GM23248 (cell line): Measurements from ENCODE around the gene CST11. TPM values are rescaled to one million over a fixed set of nuclear protein-coding genes. Genes with fewer than 3 reads are reported as not detected.

Source experiments
- DNase-seq: peaks from one replicate; pipeline ENCODE4 v3.0.0-alpha.2; 2015
- H2AFZ ChIP-seq: fragments of 200-600 bp; sonication (generic); 2 replicates; pipeline ENCODE4 v1.6.1; 2016; ENCODE audit warnings: antibody characterized with exemption
- H3F3A ChIP-seq: fragments of 200-600 bp; sonication (generic); 2 replicates; pipeline ENCODE4 v1.6.1; 2016; ENCODE audit warnings: mild to moderate bottlenecking, antibody characterized with exemption, mixed run types; ENCODE audit not compliant: insufficient read depth
- H3K27ac ChIP-seq: fragments of 200-600 bp; sonication (generic); 2 replicates; pipeline ENCODE4 v1.5.1; 2016; ENCODE audit warnings: mild to moderate bottlenecking
- H3K27me3 ChIP-seq: fragments of 200-600 bp; sonication (generic); replicated peaks from 2 replicates; pipeline ENCODE4 v1.6.1; 2016; ENCODE audit warnings: mild to moderate bottlenecking; ENCODE audit not compliant: insufficient read depth
- H3K36me3 ChIP-seq: fragments of 200-600 bp; sonication (generic); 2 replicates; pipeline ENCODE4 v1.6.1; 2016; ENCODE audit warnings: low read depth, mild to moderate bottlenecking
- H3K4me1 ChIP-seq: fragments of 200-600 bp; sonication (generic); 2 replicates; pipeline ENCODE4 v1.6.1; 2016; ENCODE audit warnings: mild to moderate bottlenecking; ENCODE audit not compliant: insufficient read depth
- H3K4me2 ChIP-seq: fragments of 200-600 bp; sonication (generic); one replicate; pipeline ENCODE4 v1.6.1; 2016; ENCODE audit warnings: mild to moderate bottlenecking; ENCODE audit not compliant: unreplicated experiment
- H3K4me3 ChIP-seq: fragments of 200-600 bp; sonication (generic); 2 replicates; pipeline ENCODE4 v1.5.1; 2016; ENCODE audit warnings: mild to moderate bottlenecking
- H3K79me2 ChIP-seq: fragments of 200-600 bp; sonication (generic); 2 replicates; pipeline ENCODE4 v1.6.1; 2016; ENCODE audit warnings: mild to moderate bottlenecking; ENCODE audit not compliant: insufficient read depth
- H3K9ac ChIP-seq: fragments of 200-600 bp; sonication (generic); 2 replicates; pipeline ENCODE4 v1.6.1; 2016; ENCODE audit warnings: mild to moderate bottlenecking
- H3K9me2 ChIP-seq: fragments of 200-600 bp; sonication (generic); 2 replicates; pipeline ENCODE4 v1.6.1; 2016; ENCODE audit warnings: mixed run types, mild to moderate bottlenecking, moderate library complexity; ENCODE audit not compliant: insufficient read depth
- H3K9me3 ChIP-seq: fragments of 200-600 bp; sonication (generic); one replicate; pipeline ENCODE4 v1.6.1; 2017; ENCODE audit warnings: low read depth
- H4K20me1 ChIP-seq: fragments of 200-600 bp; sonication (generic); 2 replicates; pipeline ENCODE4 v1.6.0; 2016; ENCODE audit not compliant: insufficient read depth
- EZH2 ChIP-seq: fragments of 200-600 bp; sonication (generic); IDR thresholded peaks from 2 replicates; pipeline ENCODE4 v1.6.1; 2018; ENCODE audit warnings: antibody characterized with exemption, mild to moderate bottlenecking; ENCODE audit not compliant: insufficient read depth, poor library complexity, severe bottlenecking
- EZH2phosphoT487 ChIP-seq: fragments of 200-600 bp; sonication (generic); IDR thresholded peaks from 2 replicates; pipeline ENCODE4 v1.6.1; 2018; ENCODE audit warnings: antibody characterized with exemption, moderate library complexity, mild to moderate bottlenecking, low read depth; ENCODE audit not compliant: insufficient read depth
- WGBS, 2 experiments: methylation state at CpG; one replicate each; pipeline ENCODE4 v1.1.6; 2015 to 2017; ENCODE audit warnings: low lambda C conversion rate in 2 of 2, low coverage in 1 of 2; ENCODE audit errors: missing lambda C conversion rate in 2 of 2; 5-methylcytosine and 5-hydroxymethylcytosine counted together
- in situ Hi-C: fragments of 300-500 bp; cut with MboI; formaldehyde crosslinking; loops from 2 replicates; pipeline ENCODE4 v1.15.0; 2020
- polyA plus RNA-seq: library from polyadenylated mRNA; unstranded; fragments of >200 nt; fragmentation: Nextera tagmentation; extraction: Ambion mirVana; gene quantifications from 2 replicates; pipeline ENCODE4 v1.2.1, GENCODE V29; 2016
- total RNA-seq: library from RNA; depleted of rRNA; stranded (reverse); fragments of >200 nt; shearing (Covaris generic); gene quantifications from 2 replicates; pipeline ENCODE4 v1.2.3, GENCODE V29; 2014

The CST11 gene
- total and polyA plus RNA-seq, 2 experiments from 2014 or later: not detected

- no peak overlapping the region for H3K9ac ChIP-seq
- H4K20me1 ChIP-seq: no peaks in the 10 kb centered on the region
- WGBS, 2 experiments: 72 to 92% methylated on average over 7 of the region's 7 CpGs
- in situ Hi-C loops: no loop called here
- no peaks in the 10 kb centered on the region for H3F3A ChIP-seq
- H3K4me2 ChIP-seq: no peak overlapping the region
- H3K27me3 ChIP-seq: no peaks in the 10 kb centered on the region; the same call in none of the 2 replicates
- no peak overlapping the region for H3K4me3 ChIP-seq
- H3K27ac ChIP-seq: no peak overlapping the region
- H3K9me2 ChIP-seq: no peaks in the 10 kb centered on the region
- no peak for DNase-seq
- TF ChIP-seq EZH2 (no peak), EZH2phosphoT487 (no peak)
- H3K79me2 ChIP-seq: no peaks in the 10 kb centered on the region
- no peak overlapping the region for H2AFZ ChIP-seq
- no peaks in the 10 kb centered on the region for H3K4me1 ChIP-seq
- H3K36me3 ChIP-seq: no peaks in the 10 kb centered on the region
- H3K9me3 ChIP-seq: no peaks in the 10 kb centered on the region
These were observed 3.0 kb upstream of the CST11 start for GRCh38 chr20:23455639-23456038.

GRCh38 chr20:23454816-23455215 lies 2.1 kb upstream of the CST11 start:
- DNase-seq: no peak
- no peak overlapping the region for H2AFZ ChIP-seq
- H3K27ac ChIP-seq: no peak overlapping the region
- no peaks in the 10 kb centered on the region; the same call in none of the 2 replicates for H3K27me3 ChIP-seq
- in situ Hi-C loops: no loop called here
- no peaks in the 10 kb centered on the region for H3F3A ChIP-seq
- no peak overlapping the region for H3K4me2 ChIP-seq
- no peak overlapping the region for H3K9ac ChIP-seq
- no peaks in the 10 kb centered on the region for H3K9me2 ChIP-seq
- H4K20me1 ChIP-seq: no peaks in the 10 kb centered on the region
- no peaks in the 10 kb centered on the region for H3K9me3 ChIP-seq
- no peak overlapping the region for H3K4me3 ChIP-seq
- no peaks in the 10 kb centered on the region for H3K4me1 ChIP-seq
- TF ChIP-seq EZH2phosphoT487: no peak
- whole genome bisulfite sequencing, 2 experiments: 64 to 74% methylated on average over 1 of the region's 1 CpG
- H3K79me2 ChIP-seq: no peaks in the 10 kb centered on the region
- H3K36me3 ChIP-seq: no peaks in the 10 kb centered on the region

DNA sequence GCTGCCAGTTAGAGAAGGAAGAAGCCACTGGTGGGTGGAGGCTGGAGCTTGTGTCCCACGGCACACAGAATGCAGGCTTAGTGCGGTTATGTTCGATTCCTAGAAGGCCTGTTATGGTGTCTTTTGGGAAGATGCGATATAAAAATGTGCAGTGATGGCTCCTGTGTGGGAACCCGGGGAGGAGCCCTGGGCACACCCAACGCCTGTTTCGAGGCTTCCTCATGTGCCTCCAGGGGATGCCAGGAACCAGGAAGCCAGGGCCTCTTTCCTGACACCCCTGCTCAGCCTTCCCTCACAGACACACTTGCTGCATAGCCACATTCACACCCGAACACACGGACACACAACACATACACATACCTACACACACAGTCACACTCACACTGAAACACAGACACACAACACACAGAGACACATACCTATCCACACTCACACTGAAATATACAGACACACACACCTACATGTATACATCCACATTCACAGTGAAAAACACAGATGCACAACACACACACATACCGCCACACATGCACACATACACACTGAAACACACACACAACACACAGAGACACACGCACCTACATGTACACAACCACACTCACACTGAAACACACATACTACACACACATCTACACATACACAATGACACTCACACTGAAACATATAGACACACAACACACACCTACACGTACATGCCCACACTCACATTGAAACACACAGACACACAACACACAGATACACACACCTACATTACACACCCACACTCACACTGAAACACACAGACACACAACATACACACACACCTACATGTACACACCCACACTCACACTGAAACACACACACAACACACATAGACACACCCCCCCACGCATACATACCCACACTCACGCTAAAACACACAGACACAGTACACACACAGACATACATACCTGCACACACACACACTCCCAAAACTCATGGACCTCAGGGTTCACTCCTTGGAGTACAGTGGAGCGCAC lies 1.2 kb upstream of the CST11 start:
- no peaks in the 10 kb centered on the region for H4K20me1 ChIP-seq
- H3K4me2 ChIP-seq: no peak overlapping the region
- no peak overlapping the region for H3K4me3 ChIP-seq
- DNase-seq: no peak
- 66 to 71% methylated on average over 14 to 15 of the region's 15 CpGs for WGBS, 2 experiments
- in situ Hi-C loops: no loop called here
- H3K4me1 ChIP-seq: no peaks in the 10 kb centered on the region
- H3K9ac ChIP-seq: no peak overlapping the region
- no peaks in the 10 kb centered on the region for H3K9me2 ChIP-seq
- no peaks in the 10 kb centered on the region for H3F3A ChIP-seq
- TF ChIP-seq EZH2: no peak
- no peak for TF ChIP-seq EZH2phosphoT487
- H3K27me3 ChIP-seq: no peaks in the 10 kb centered on the region; the same call in none of the 2 replicates
- no peaks in the 10 kb centered on the region for H3K79me2 ChIP-seq
- no peak overlapping the region for H3K27ac ChIP-seq
- H2AFZ ChIP-seq: no peak overlapping the region
- H3K36me3 ChIP-seq: no peaks in the 10 kb centered on the region
- no peaks in the 10 kb centered on the region for H3K9me3 ChIP-seq

DNA sequence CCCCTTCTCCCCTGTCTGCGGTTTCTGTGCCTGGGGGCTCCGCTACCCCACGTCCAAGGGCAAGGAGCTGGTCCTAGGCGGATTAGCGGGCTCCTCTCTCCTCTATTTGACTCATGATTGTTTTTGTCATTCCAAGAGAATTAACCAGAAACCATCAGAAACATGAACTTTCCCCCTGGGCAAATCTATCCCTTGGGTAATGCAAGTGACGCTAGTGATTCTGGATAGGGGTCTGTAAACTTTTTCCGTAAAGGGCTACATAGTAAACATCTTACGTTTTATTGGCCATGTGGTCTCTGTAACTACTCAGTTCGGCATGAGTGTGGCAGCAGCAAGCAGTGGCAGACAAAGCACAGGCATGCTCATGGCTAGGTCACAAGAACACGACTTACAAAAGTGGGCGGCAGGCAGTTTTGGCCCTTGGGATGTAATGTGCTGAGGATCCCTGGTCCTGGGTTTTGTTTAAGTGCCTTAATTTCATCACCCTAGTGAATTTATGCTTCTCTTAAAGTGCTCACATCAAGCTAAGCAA lies 654 bp downstream of the CST11 start:
- Histone ChIP-seq H3K9me3 (no peaks in the 10 kb centered on the region), H3K4me2 (no peak overlapping the region), H3K9ac (no peak overlapping the region), H3K4me3 (no peak overlapping the region), H4K20me1 (no peaks in the 10 kb centered on the region), H3K9me2 (no peaks in the 10 kb centered on the region), H3F3A (no peaks in the 10 kb centered on the region), H3K27ac (no peak overlapping the region), H3K4me1 (no peaks in the 10 kb centered on the region), H3K79me2 (no peaks in the 10 kb centered on the region), H2AFZ (no peak overlapping the region), H3K36me3 (no peaks in the 10 kb centered on the region), H3K27me3 (no peaks in the 10 kb centered on the region; the same call in 1 of the 2 replicates)
- in situ Hi-C loops: no loop called here
- no peak for DNase-seq
- WGBS, 2 experiments: 30 to 31% methylated on average over 11 of the region's 11 CpGs
- TF ChIP-seq EZH2: no peak
- no peak for TF ChIP-seq EZH2phosphoT487
